Stomach smooth muscle (tissue), 2 donors: ENCODE results near the gene SAMD4B.

Experiments
- H3K27ac ChIP-seq: one replicate; pipeline ENCODE4 v1.7.0; 2013; ENCODE audit warnings: mild to moderate bottlenecking, low read length, inconsistent platforms
- H3K27me3 ChIP-seq, 2 donors: one replicate each; pipeline ENCODE4 v1.7.0; 2013; ENCODE audit warnings: low read length in 2 of 2; ENCODE audit not compliant: insufficient read depth in 2 of 2, control insufficient read depth in 1 of 2
- H3K36me3 ChIP-seq, 2 donors: one replicate each; pipeline ENCODE4 v1.7.0; 2013; ENCODE audit warnings: low read length in 2 of 2; ENCODE audit not compliant: control insufficient read depth in 2 of 2, insufficient read depth in 2 of 2
- H3K4me1 ChIP-seq: one replicate; pipeline ENCODE4 v1.7.0; 2013; ENCODE audit warnings: low read length; ENCODE audit not compliant: control insufficient read depth, insufficient read depth
- H3K4me3 ChIP-seq, 2 donors: one replicate each; pipeline ENCODE4 v1.7.0; 2013; ENCODE audit warnings: low read length in 2 of 2
- H3K9ac ChIP-seq, 2 donors: one replicate each; pipeline ENCODE4 v1.7.0; 2013; ENCODE audit warnings: low read length in 2 of 2, mild to moderate bottlenecking in 1 of 2
- H3K9me3 ChIP-seq, 2 donors: one replicate each; pipeline ENCODE4 v1.7.0; 2013; ENCODE audit warnings: low read length in 2 of 2; ENCODE audit not compliant: control insufficient read depth in 2 of 2
- donor health status: healthy.
- donor health status: Pancreatic carcinoma.

Gene SAMD4B

DNA sequence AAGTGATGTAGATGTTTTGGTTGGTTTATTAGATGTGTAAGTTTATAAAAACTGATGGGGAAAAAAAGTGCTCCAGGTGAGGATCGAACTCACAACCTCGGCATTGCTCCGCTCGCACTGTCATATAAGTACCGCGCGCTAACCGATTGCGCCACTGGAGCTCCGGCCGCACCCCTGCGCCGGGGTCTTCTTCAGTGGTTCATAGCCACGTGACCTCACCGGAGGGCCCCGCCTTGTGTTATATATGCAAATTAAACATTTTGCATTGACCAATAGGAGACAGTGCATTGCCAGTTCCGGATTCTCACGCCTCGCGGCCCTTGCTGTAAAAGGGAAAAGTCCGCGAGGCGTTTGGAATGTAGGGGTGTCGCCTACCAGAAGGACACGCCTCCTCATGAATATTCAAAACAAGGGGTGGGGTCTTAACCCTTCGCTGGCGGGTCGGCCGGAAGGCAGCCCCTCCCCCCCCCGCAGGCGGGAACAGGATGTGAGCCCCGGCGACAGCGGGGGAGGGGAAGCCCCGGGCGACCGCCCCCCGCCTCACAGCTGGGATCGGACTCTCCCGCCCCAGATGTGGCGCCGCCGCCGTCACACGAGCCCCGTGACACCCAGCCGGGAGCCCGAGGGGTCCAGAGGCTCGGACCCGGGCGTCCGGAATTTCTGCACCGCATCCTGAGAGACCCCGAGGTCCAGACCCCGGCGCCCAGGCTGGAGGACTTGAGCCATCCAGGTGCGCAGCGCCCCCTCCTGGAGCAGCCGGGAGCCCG, 70.1 kb downstream of the SAMD4B start, which contains the start of gene PLEKHG2:
Gene PLEKHG2, plus strand, starts transcription at position 570 of the 767 bp plus-strand sequence. CDS start 1,418 bp downstream, outside the sequence.
- Histone ChIP-seq H3K4me1 (peaks cover 52% of the 10 kb centered on the region), H3K27ac (peak within 1 kb of the TSS; percentile 100), H3K4me3 (peak within 1 kb of the TSS; percentile 93 to 96)

DNA sequence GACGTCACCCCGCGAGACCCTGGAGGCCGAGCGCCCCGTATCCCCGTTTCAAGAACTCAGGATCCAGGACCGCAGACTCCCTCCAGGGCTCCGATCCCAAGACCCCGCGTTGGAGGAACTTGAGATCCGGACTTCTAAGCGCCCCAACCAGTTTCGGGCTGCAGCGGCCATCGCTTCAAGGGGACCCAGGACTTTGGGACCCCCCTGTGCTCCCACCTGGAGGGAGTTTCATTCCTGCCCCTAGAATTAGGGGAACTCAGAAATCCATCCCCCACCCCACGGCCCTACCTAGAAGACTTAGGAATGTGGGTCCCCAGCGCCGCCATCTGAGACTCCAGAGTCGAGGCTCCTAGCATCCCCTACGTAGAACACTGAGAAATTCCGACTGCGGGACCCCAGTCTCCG, 70.6 kb downstream of the SAMD4B start:
- Histone ChIP-seq H3K9me3 (no peaks in the 10 kb centered on the region), H3K4me1 (peaks cover 52% of the 10 kb centered on the region), H3K27ac (peak overlapping the region; percentile 100), H3K4me3 (peak overlapping the region; percentile 93 to 96), H3K27me3 (no peaks in the 10 kb centered on the region), H3K36me3 (peaks cover 11 to 17% of the 10 kb centered on the region in 2 donors), H3K9ac (peak overlapping the region; percentile 86 to 96)

More for the DNA sequence above, 70.1 kb downstream of the SAMD4B start, which contains the start of gene PLEKHG2:
- Histone ChIP-seq H3K36me3 (peaks cover 16 to 17% of the 10 kb centered on the region in 2 donors), H3K9me3 (no peaks in the 10 kb centered on the region), H3K9ac (peak within 1 kb of the TSS; percentile 99 to 100), H3K27me3 (no peaks in the 10 kb centered on the region)

DNA sequence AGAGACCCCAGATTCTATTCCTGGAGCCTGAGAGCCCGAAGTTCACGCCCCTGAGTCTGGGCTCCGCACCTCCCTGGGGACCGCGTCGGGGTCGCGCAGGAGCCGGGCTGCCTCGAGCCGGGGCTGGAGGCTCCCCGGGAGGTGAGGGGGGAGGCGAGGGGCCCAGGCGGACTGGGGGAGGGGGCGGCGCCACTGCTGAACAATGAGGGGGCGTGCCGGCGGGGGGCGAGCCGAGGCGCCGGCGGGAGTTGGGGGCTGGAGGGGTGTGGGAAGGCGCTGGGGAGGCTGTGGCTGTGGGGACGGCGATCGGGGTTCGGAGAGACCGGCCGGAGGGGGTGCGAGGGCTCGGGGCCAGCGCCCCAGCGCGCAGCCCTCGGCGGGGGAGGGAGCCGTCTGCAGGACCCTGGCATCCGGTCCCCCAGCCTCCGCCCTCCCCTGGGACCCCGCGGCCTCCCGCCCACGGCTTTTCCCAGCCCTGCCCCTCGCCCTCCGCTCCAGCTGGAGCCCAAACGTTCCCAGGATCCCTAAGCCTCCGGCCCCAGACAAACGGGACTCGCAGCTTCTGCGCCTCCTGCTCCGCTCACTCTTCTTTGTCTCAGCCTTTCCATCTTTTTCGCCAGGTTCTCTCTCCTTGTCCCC, 71.2 kb downstream of the SAMD4B start:
- Histone ChIP-seq H3K27ac (peak overlapping the region; percentile 100), H3K9ac (peak overlapping the region; percentile 86 to 96), H3K4me1 (peaks cover 52% of the 10 kb centered on the region), H3K9me3 (no peaks in the 10 kb centered on the region), H3K4me3 (peak overlapping the region; percentile 93 to 96), H3K36me3 (peaks cover 6 to 12% of the 10 kb centered on the region in 2 donors), H3K27me3 (no peaks in the 10 kb centered on the region)

- peak overlapping the region; percentile 100 for H3K27ac ChIP-seq
- H3K9ac ChIP-seq = peak overlapping the region; percentile 68 to 96
- peaks cover 5 to 13% of the 10 kb centered on the region in 2 donors for H3K36me3 ChIP-seq
- H3K4me3 ChIP-seq = peak overlapping the region; percentile 93 to 96
- peaks cover 46% of the 10 kb centered on the region for H3K4me1 ChIP-seq
- H3K27me3 ChIP-seq = no peaks in the 10 kb centered on the region
- H3K9me3 ChIP-seq = no peaks in the 10 kb centered on the region
These were observed 71.8 kb downstream of the SAMD4B start for GRCh38 chr19:39413911-39414608.

DNA sequence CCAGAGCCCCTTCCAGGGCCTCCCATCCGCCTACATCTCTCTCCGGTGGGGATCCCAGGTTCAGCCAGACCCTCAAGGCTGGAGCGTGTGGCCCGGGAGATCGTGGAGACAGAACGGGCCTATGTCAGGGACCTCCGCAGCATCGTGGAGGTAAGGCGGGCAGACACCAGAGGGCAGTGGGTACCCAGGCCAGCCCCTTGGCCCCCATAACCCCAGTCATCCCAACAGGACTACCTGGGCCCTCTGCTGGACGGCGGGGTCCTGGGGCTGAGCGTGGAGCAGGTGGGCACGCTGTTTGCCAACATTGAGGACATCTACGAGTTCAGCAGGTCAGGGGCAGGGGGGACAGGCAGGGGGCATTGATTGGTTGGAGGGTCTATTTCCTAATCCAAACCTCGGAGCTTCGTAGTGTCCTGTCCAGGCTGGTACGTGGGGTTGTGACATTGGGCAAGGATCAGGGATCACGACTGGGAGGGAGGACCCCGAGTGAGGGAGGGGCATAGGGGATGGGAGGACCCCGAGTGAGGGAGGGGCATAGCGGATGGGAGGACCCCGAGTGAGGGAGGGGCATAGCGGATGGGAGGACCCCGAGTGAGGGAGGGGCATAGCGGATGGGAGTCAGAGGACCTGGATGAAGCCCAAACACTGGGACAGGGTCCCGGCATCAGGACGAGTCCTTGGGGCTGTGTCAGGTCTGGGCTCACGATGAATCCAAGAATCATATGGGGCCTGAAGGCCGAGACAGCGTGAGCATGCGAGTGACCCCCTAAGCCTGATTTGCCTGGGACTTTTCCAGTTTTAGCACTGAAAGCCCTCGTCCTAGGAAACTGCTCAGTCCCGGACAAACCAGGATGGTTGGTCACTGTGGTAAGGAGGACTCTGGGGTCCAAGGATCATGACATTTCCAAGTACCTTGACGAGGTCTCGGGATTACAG, 73.2 kb downstream of the SAMD4B start:
- H3K4me1 ChIP-seq = peaks cover 42% of the 10 kb centered on the region
- peaks cover 9 to 16% of the 10 kb centered on the region in 2 donors for H3K36me3 ChIP-seq
- H3K9me3 ChIP-seq = no peaks in the 10 kb centered on the region
- H3K27ac ChIP-seq = peak overlapping the region; percentile 100
- no peaks in the 10 kb centered on the region for H3K27me3 ChIP-seq
- H3K9ac ChIP-seq = peak overlapping the region; percentile 68 to 96
- peak overlapping the region; percentile 93 to 96 for H3K4me3 ChIP-seq

- Histone ChIP-seq H3K4me3 (no peak overlapping the region), H3K9ac (peak overlapping the region in 1 of 2 donors; percentile 42)
These were observed 74.2 kb downstream of the SAMD4B start for GRCh38 chr19:39416152-39417120.

DNA sequence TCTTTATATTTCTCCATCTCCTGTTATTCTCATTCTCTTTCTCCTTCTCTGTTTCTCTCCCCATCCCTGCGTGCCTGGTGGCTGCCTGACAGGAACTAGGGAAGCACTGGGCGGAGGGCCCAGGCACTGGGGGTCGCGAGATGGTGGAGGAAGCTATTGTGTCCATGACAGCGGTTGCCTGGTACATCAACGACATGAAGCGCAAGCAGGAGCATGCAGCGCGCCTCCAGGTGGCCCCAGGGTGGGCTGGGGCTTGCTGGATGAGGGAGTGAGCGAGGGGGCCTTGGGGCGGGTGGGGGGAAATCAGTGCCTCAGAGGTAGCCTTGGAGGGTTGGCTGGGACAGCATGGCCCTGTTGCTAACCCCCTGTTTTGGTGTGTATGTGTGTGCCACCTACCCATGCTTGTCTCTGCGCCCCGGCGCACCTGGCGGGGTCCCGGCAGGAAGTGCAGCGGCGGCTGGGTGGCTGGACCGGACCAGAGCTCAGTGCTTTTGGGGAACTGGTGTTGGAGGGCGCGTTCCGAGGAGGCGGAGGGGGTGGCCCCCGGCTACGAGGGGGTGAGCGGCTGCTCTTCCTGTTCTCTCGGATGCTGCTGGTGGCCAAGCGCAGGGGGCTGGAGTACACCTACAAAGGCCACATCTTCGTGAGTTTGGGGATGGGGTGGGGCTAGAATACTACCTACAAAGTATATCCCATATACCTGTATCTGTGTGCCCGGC, 75.4 kb downstream of the SAMD4B start:
- H3K36me3 ChIP-seq = peaks cover 10 to 27% of the 10 kb centered on the region in 2 donors
- H3K27ac ChIP-seq = no peak overlapping the region
- H3K9me3 ChIP-seq = no peaks in the 10 kb centered on the region
- peaks cover 30% of the 10 kb centered on the region for H3K4me1 ChIP-seq
- no peaks in the 10 kb centered on the region for H3K27me3 ChIP-seq
- H3K9ac ChIP-seq = no peak overlapping the region
- no peak overlapping the region for H3K4me3 ChIP-seq

More at GRCh38 chr19:39416152-39417120, 74.2 kb downstream of the SAMD4B start:
- Histone ChIP-seq H3K4me1 (peaks cover 31% of the 10 kb centered on the region), H3K27me3 (no peaks in the 10 kb centered on the region), H3K27ac (peak overlapping the region; percentile 100), H3K36me3 (peaks cover 10 to 23% of the 10 kb centered on the region in 2 donors), H3K9me3 (no peaks in the 10 kb centered on the region)

GRCh38 chr19:39419003-39419402, 76.8 kb downstream of the SAMD4B start:
- Histone ChIP-seq H3K27ac (no peak overlapping the region), H3K9ac (no peak overlapping the region), H3K4me3 (no peak overlapping the region), H3K4me1 (peaks cover 21% of the 10 kb centered on the region), H3K9me3 (no peaks in the 10 kb centered on the region), H3K36me3 (peaks cover 13 to 36% of the 10 kb centered on the region in 2 donors), H3K27me3 (no peaks in the 10 kb centered on the region)

- Histone ChIP-seq H3K36me3 (peaks cover 13 to 40% of the 10 kb centered on the region in 2 donors), H3K9ac (no peak overlapping the region), H3K27ac (no peak overlapping the region), H3K4me1 (peaks cover 3% of the 10 kb centered on the region), H3K4me3 (no peak overlapping the region), H3K27me3 (no peaks in the 10 kb centered on the region), H3K9me3 (no peaks in the 10 kb centered on the region)
These were observed 78.5 kb downstream of the SAMD4B start for GRCh38 chr19:39420769-39421168.
